NCI-H1105 (cell line): Measurements from ENCODE around the gene LYRM4.

Experiments used
- DNase-seq: peaks from one replicate; lab custom pipeline; 2025; lab: John Stamatoyannopoulos, UW

LYRM4 gene

GRCh38 chr6:5280920-5281319 lies 20.2 kb upstream of the LYRM4 start:
- DNase-seq, result no peak

DNA sequence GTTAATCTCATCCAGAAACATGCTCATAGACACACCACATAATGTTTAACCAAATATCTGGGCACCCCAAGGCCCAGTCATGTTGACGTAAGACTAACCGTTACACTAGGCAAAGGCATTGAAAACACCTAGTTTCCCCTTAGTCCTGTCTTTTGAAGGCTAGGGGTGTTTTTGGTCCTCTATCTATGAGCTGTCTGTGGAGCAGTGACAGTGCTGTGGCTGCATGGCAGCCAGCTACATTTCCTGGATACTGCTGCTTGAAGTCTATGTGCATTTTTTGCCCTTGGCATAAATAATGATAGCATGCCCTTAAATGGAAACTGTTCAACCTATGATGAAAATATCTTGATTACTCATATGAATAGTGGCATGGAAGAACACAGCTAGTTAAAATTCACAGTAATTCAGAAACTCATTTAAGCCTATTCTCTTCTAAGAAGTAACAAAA lies 19.2 kb upstream of the LYRM4 start:
- DNase-seq, result no peak

DNA sequence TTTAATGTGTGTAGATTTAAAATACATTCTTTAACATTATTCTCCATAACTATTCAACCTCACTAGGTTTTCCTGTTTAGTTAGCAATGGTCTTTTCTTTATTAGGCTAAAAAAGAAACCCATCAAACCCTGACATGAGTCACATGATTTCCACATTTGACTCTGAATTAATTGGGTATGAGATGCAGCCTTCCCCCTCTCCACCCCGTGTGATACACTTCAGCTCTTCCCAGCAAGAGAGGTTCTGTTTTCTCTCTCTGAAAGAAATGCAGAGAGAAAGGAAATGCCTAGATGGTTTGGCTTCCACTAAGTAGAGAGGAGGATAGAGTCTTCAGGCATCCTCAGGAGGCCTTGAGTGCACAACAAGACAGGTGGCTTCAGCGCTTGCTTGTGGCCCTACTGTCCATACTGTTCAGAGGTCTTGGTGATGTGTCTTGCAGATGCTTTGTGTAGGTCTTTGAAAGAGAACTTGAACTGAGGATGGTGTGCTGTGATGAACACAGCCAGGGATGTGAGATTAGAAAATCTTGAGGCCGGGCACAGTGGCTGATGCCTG lies 17.9 kb upstream of the LYRM4 start:
- DNase-seq, result no peak

GRCh38 chr6:5278047-5278446 lies 17.3 kb upstream of the LYRM4 start:
- DNase-seq, result no peak

GRCh38 chr6:5277589-5277988 lies 16.8 kb upstream of the LYRM4 start:
- DNase-seq, result no peak

DNA sequence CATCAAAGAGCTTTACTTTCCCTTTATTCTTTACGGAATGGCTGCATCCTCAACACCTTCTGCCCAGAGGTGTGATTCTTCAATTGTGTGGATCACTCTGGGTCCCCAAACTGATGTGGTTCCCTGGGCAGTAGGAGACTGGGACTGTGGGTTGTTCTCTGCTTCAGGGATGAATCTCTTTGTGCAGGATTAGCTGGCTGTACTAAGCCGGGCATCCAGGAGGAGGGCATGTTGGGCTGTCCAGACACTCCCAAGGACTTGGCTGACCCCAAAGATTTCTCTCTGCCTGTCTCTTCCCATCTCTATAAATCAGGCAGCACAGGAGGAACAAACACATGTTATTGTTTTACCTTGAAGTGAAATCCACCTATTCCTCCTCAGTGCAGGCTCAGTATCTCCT lies 15.8 kb upstream of the LYRM4 start:
- no peak for DNase-seq

DNA sequence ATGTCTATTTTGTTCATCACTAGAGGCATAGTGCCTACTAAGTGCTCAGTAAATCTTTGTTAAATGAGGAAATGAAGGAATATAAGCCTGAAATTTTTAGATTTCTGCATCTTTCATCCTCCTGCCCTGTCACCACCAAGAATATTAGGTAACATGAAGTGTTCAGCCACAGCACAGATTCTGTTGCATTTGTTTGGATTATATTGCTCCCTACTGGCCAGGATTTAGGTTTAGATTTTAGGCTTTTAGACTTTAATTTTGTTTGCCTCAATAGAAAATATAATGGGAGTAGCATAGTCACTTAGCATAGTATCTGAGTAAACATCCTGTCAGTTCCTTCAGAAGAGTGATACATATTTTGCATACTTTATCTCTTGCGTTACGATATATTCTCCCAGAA lies 14.7 kb upstream of the LYRM4 start:
- DNase-seq, result no peak

DNA sequence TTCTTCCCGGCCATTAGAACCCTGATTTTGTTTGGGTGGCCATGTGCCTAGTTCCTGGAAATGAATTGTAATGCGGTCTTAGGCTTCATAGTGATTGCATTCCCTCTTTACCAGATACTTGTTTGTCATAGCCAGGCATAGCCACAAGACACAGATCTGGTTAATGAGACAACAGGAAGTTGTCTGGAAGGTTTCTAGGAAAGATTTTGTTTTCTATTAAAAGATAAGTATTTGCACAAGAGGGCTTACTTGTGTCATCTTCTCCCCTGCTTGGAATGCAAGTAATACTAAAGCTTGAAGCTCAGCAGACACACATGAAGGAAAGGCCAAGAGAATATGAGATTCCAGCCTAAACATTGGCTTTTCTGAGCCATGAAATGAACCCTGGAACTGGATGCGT lies 13.5 kb upstream of the LYRM4 start:
- no peak for DNase-seq

DNA sequence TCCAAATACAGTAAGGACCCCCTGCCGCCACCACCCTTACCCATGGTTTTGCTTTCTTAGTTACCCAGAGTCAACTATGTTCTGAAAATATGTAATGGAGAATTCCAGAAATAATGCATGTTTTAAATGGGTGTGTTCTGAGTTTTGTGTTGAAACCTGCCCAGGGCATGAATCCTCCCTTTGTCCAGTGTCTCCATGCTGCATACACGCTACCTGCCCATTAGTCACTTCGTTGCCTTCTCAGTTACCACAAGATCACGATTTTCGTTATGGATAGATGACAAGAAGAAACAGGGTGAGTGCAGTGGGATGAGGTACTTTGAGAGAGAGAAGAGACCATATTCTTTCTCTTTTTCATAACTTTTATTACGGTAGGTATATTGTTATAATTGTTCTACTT lies 11.2 kb upstream of the LYRM4 start:
- no peak for DNase-seq

DNA sequence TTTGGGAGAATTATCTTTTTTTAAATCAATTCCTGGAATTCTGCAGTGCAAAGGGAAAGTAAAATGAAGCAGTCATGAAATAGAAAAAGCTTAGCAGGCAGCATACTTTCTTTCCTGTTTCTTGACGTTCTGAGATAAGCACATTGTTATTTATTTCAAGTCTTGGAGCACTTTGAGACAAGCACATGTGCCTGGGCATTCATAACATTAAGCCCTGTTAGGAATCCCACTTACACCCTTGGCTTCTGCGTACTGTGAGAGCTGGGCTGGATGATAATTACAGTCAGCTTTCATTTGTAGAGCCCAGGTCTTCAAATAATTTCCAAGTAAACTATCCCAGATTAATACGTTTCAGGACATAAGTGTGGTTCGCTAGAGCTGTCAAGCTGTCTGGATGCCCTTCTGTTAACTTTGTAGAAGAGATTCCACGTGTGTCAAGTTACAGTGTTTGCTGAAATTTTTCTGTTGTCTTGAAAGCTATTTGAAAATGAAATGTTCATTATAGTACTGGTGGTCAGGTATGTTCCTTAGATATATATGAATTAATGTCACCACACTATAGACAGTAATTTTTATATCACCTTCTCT lies 9.4 kb upstream of the LYRM4 start:
- DNase-seq, result no peak

- DNase-seq, result no peak
Observed at GRCh38 chr6:5266423-5266822, 5.7 kb upstream of the LYRM4 start.

- no peak for DNase-seq
Observed at GRCh38 chr6:5261545-5262109, 877 bp upstream of the LYRM4 start.

DNA sequence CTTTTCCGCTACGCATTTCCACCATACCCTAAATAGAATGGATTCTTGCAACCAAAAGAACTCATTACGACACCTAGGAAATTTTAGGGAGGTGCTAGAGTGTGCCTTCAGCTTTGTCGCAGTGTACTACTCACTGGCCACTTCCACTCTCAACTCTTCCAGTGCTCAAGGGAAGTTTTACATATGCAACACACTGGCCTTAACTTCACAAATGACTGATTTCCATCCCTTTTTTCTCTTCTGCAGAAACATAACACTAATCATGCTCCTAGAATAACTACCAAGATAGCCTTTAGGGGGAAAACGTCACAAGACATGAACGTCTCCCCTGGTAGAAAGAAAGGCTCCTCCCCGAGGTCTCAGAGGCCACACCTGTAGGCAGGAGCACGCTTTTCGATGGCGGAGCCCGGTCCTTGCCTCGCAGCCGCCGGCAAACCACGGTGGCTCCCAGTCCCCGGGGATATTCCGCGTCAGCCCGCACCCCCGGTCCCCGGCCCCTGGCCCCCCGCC lies 584 bp downstream of the LYRM4 start:
- DNase-seq, result peak; percentile 57

DNA sequence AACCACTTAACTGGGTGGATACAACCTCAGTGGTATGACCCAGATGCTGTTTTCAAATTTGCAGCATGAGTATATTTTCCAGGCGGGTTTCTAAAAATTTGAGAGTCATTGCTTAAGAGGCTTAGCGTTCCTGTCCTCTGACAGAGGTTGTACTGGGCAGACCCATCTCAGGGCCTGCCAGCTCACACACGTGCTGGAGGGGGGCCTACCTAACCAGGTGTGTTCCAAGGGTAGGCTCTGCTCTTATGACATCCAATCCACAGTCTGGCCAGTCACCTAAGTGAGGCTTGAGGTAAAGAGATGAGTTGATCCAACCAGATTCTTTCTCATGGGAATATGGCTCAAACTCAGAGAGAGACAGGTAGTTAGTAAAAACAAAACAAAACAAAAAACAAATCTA lies 1.3 kb downstream of the LYRM4 start:
- no peak for DNase-seq

DNA sequence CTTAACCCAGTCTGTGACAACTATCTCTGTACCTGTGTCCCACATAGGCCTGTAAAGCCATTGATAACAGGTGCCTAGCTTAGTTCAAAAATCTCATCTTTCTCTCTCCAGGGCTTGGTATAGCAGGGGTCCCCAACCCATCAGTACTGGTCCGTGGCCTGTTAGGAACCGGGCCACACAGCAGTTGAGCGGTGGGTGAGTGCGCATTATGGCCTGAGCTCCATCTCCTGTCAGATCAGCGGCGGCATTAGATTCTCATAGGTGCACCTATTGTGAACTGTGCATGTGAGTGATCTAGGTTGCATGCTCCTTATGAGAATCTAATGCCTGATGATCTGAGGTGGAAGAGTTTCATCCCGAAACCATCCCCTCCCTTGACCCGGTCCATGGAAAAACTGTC lies 3.4 kb downstream of the LYRM4 start:
- no peak for DNase-seq

DNA sequence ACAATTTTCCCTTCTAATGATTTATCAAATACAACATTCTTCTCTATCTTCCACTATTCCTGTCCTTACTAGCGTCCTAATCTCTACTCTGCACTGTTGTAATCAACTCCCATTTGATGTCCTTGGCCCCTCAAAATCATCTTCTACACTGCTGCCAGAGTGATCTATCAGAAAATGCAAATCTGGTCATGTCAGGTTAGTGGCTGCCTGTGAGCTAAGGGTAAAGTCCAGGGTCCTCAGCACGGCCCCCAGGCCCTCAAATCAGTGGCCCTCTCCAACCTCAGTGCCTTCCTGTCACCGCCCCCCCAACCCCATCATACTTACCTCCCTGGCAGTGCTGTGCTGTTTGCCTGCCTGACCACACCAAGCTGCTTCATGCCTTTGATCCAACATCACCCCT lies 3.8 kb downstream of the LYRM4 start:
- DNase-seq, result no peak

DNA sequence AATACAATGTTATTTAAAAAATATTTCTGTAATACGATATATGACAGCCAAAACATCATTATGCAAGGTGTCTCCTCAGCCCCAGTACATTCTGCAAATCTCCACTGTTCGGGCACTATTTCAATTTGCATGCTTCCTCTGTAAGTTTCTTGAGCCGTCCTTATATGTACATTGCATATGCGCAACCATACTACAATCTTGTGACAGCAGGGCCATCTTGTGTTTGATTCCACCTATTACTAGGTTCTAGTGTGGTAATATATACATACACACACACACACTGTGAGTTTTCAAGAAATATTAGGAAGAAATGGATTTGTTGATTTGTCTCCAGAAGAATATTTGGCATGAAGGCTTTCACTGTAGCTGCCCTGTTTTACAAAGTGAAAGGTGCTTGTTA lies 9.8 kb downstream of the LYRM4 start:
- no peak for DNase-seq

GRCh38 chr6:5250451-5250850 lies 10.3 kb downstream of the LYRM4 start:
- DNase-seq, result no peak

DNA sequence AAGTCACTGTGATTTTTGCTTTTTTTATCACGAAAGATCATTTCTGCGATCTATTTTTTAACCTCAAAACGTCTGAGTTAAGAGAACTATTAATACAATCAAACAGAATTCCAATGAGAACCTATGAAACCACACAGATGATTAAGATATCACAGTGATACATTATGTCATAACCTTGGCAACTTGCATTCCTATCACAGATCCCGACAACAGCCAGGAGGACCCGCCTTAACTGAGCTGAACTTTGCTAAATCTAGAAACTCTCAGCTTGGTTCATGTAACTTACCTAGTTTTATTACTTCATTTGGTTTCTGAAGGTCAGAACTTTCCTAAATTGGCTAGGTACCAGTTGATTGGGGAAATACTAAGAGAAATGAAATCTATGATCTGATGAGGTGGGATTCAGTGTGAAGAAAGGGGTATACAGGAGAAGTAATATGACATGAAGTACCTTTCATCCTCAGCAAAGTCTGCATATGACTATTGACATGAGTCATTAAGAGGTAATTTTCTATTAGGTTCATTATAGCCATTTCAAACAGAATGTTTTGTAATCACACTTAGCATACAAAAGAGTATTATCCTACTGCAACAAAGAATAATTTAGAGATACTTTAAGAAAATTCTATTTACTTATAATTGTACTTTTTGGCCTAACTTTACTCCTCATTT lies 11.2 kb downstream of the LYRM4 start:
- DNase-seq, result no peak

DNA sequence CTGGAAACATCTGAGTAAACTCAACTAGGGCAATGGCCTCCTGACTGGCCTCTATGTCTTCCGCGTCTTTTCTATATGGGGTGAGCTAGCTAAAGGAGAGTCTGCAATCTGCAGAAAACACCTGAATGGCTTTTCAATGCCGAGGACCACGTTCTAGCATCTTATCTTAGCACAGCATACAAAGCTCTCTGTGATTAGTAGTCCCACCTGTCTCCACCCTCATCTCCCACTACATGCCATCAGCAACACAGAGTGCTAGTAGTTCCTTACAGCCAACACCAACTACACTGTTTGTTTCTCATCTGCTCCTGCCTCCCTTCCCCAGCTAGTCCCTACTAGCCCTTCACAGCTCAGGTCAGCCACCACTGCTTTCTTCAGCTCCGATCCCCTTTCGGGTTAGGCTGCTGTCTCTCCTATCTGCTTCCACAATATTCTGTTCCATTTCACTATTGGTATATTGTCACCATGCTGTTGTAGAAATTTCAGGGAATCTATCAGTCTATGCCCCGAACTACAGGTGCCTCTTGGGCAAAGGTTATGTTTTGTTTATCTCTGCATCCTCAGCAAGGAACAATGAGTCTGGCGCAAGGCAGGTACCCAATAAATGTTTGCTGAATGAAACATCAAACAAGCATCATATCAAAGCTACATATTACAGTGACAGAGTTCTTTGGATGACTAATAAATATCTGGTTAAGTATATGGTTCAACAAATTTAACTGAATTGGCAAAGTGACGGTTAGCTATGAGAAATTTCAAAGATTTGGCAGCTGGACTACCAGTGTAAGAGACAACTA lies 12.2 kb downstream of the LYRM4 start:
- DNase-seq, result no peak

DNA sequence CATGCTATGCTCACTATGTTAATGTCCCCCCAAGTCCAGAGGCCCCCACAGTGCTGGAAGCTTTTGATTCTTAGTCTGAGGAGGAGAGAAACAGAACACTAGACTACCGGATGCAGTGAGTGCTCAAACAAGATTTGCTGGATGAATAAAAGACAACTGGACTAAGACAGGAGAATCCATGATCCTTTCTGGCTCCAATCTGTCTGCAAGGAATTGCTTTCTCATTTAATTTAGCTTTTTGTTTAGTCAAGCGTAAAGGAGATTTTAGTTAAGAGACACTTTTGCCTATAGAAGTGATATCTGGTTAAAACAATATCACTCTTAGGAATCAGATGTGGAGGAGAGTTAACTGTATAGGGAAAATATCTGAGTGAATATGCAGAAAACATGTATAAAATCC lies 13.5 kb downstream of the LYRM4 start:
- DNase-seq, result no peak
